Gastroesophageal sphincter (tissue), 3 donors: Measurements from ENCODE around the gene BTBD7.

ENCODE experiments used
- POLR2AphosphoS5 ChIP-seq: sonication (generic); formaldehyde crosslinking; IDR thresholded peaks from one replicate; pipeline ENCODE4 v1.6.1; 2017; ENCODE audit warnings: antibody characterized with exemption
- TF ChIP-seq, protein P1 (sequence below), 4 experiments: fragments of 200-600 bp in 2 of 4; fragments of 450-650 bp in 2 of 4; sonication (generic) in 1 of 4; IDR thresholded peaks; one replicate each; pipeline ENCODE4 v1.5.1; 2017 to 2019; ENCODE audit warnings: antibody characterized with exemption in 4 of 4, mild to moderate bottlenecking in 2 of 4, moderate library complexity in 2 of 4

DNA sequence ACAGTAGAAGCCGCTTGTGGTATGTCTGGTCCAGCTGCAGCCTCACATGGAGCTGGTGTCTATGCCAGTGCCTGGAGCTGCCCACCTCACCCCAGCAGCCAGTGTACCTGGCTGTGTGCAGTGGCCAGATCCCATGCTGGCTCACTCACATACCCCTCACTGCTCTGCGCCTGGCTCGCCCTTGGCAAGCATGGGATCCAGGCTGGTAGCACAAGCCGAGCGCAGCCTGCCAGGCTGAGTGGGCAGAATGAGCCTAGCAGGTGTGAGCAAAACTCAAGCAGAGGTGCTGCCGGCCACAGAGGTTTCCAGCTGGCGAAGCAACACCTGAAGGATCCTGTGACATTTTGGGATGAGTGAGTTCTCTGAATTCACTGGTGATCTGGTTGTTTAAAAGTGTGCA, 5.0 kb upstream of the BTBD7 start:
- TF ChIP-seq, protein P1, sequence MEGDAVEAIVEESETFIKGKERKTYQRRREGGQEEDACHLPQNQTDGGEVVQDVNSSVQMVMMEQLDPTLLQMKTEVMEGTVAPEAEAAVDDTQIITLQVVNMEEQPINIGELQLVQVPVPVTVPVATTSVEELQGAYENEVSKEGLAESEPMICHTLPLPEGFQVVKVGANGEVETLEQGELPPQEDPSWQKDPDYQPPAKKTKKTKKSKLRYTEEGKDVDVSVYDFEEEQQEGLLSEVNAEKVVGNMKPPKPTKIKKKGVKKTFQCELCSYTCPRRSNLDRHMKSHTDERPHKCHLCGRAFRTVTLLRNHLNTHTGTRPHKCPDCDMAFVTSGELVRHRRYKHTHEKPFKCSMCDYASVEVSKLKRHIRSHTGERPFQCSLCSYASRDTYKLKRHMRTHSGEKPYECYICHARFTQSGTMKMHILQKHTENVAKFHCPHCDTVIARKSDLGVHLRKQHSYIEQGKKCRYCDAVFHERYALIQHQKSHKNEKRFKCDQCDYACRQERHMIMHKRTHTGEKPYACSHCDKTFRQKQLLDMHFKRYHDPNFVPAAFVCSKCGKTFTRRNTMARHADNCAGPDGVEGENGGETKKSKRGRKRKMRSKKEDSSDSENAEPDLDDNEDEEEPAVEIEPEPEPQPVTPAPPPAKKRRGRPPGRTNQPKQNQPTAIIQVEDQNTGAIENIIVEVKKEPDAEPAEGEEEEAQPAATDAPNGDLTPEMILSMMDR (IDR thresholded peaks at IDR 0.05): no peak
- TF ChIP-seq POLR2AphosphoS5: no peak
